Body of pancreas (tissue), 4 donors: ENCODE results near the gene EXOC7.

Experiments used
- CTCF ChIP-seq, 7 experiments: fragments of 450-650 bp in 4 of 7; fragments of 200-600 bp in 3 of 7; sonication (generic) in 3 of 7; IDR thresholded peaks; one replicate each; pipeline ENCODE4 v1.5.1; 2016 to 2019; ENCODE audit warnings: antibody characterized with exemption in 7 of 7
- POLR2A ChIP-seq, 3 donors: fragments of 450-650 bp; IDR thresholded peaks; one replicate each; pipeline ENCODE4 v1.6.1; 2016; ENCODE audit warnings: antibody characterized with exemption in 3 of 3, mild to moderate bottlenecking in 2 of 3

- TF ChIP-seq CTCF (IDR thresholded peaks at IDR 0.05), result no peak
- TF ChIP-seq POLR2A (IDR thresholded peaks at IDR 0.05), result no peak
These were observed 45.6 kb upstream of the EXOC7 start for GRCh38 chr17:76149214-76149613.
